OCI-LY7 (cell line): ENCODE data around the gene PPP1R9B. TPM values are rescaled to one million over a fixed set of nuclear protein-coding genes. Genes with fewer than 3 reads are reported as not detected.

ENCODE experiments used
- BruUV-seq: library from RNA; stranded (reverse); fragments of 400-500 nt; replicated peaks from 2 replicates; lab custom pipeline; 2021; lab: Mats Ljungman, UMichigan
- CTCF ChIA-PET: fragments of 300-600 bp; sonication (Branson Sonifier 250); formaldehyde crosslinking; loops from one replicate; lab custom pipeline; 2022; ENCODE audit warnings: antibody characterized with exemption; ENCODE audit not compliant: unreplicated experiment; lab: Charles Lee
- POLR2A ChIA-PET: fragments of 300-600 bp; sonication (Branson Sonifier 250); formaldehyde crosslinking; loops from one replicate; lab custom pipeline; 2022; ENCODE audit warnings: antibody characterized with exemption; lab: Charles Lee
- DNase-seq: peaks from one replicate; pipeline ENCODE4 v3.0.0-alpha.2; 2015; ENCODE audit warnings: low spot score
- H2AFZ ChIP-seq: fragments of 200-600 bp; sonication (generic), shearing (Covaris generic); 2 replicates; pipeline ENCODE4 v1.6.1; 2014; ENCODE audit warnings: mild to moderate bottlenecking, antibody characterized with exemption, low read length, moderate library complexity
- H3K27ac ChIP-seq: fragments of 200-600 bp; sonication (generic); 2 replicates; pipeline ENCODE4 v1.5.1; 2014; ENCODE audit warnings: mixed run types, low read depth, mild to moderate bottlenecking, moderate library complexity, low read length, inconsistent platforms; ENCODE audit not compliant: poor library complexity, severe bottlenecking
- H3K36me3 ChIP-seq: fragments of 200-600 bp; sonication (generic); 2 replicates; pipeline ENCODE4 v1.6.1; 2014; ENCODE audit warnings: mild to moderate bottlenecking, antibody characterized with exemption, low read length, moderate library complexity, mixed read lengths; ENCODE audit not compliant: insufficient read depth
- H3K4me1 ChIP-seq: fragments of 200-600 bp; sonication (generic); 2 replicates; pipeline ENCODE4 v1.5.1; 2014; ENCODE audit warnings: mild to moderate bottlenecking, low read length; ENCODE audit not compliant: insufficient read depth, poor library complexity, severe bottlenecking
- H3K4me2 ChIP-seq: fragments of 200-600 bp; sonication (generic); 2 replicates; pipeline ENCODE4 v1.6.1; 2014; ENCODE audit warnings: mild to moderate bottlenecking, low read length
- H3K4me3 ChIP-seq: fragments of 200-600 bp; sonication (generic); 2 replicates; pipeline ENCODE4 v1.5.1; 2014; ENCODE audit warnings: mild to moderate bottlenecking, low read depth, low read length; ENCODE audit not compliant: poor library complexity, severe bottlenecking
- H3K79me2 ChIP-seq: fragments of 200-600 bp; sonication (generic); 2 replicates; pipeline ENCODE4 v1.6.1; 2016; ENCODE audit warnings: low read depth, mild to moderate bottlenecking, low read length, moderate library complexity, mixed read lengths; ENCODE audit not compliant: insufficient read depth
- H3K9me2 ChIP-seq: fragments of 200-600 bp; sonication (generic); 2 replicates; pipeline ENCODE4 v1.6.1; 2016; ENCODE audit warnings: mild to moderate bottlenecking, low read length, mixed read lengths; ENCODE audit not compliant: insufficient read depth
- H3K9me3 ChIP-seq: fragments of 200-600 bp; sonication (generic); 2 replicates; pipeline ENCODE4 v1.6.1; 2014; ENCODE audit warnings: mild to moderate bottlenecking, mixed run types, low read length, mixed read lengths
- H4K20me1 ChIP-seq: fragments of 200-600 bp; sonication (generic); 2 replicates; pipeline ENCODE4 v1.6.1; 2014; ENCODE audit warnings: mild to moderate bottlenecking, antibody characterized with exemption, low read length, moderate library complexity, mixed read lengths; ENCODE audit not compliant: insufficient read depth
- CTCF ChIP-seq: fragments of 200-600 bp; sonication (generic); conservative IDR thresholded peaks from 2 replicates; pipeline ENCODE4 v1.5.1; 2014; ENCODE audit warnings: mild to moderate bottlenecking, antibody characterized with exemption, low read length, moderate library complexity, mixed read lengths
- EZH2phosphoT487 ChIP-seq: fragments of 200-600 bp; sonication (generic); IDR thresholded peaks from 2 replicates; pipeline ENCODE4 v1.6.1; 2018; ENCODE audit warnings: low read depth, borderline replicate concordance, mild to moderate bottlenecking, mixed run types, antibody characterized with exemption, low read length, moderate library complexity, mixed read lengths
- intact Hi-C: fragments of 100-400 bp; cut with micrococcal nuclease; formaldehyde crosslinking; loops from one replicate; pipeline ENCODE4 v1.10.0; 2022; ENCODE audit not compliant: unreplicated experiment
- total RNA-seq, 2 experiments: library from RNA; depleted of rRNA in 1 of 2; stranded (reverse); fragments of >200 nt in 1 of 2; shearing (Covaris generic) in 1 of 2; gene quantifications; 2 replicates each; pipeline ENCODE4 v1.2.3, GENCODE V29; 2014 to 2022

The PPP1R9B gene
- total RNA-seq, 2 experiments from 2014 or later, result 45.3 to 87.0 TPM

GRCh38 chr17:50194934-50195865 lies 44.7 kb upstream of the PPP1R9B start:
- Histone ChIP-seq H3K4me1 (peaks cover 6% of the 10 kb centered on the region), H3K27ac (no peak overlapping the region), H3K4me3 (no peak overlapping the region), H3K9me2 (no peaks in the 10 kb centered on the region), H3K4me2 (no peak overlapping the region), H3K9me3 (no peaks in the 10 kb centered on the region), H2AFZ (no peak overlapping the region), H4K20me1 (no peaks in the 10 kb centered on the region; the same call in 1 of the 2 replicates), H3K79me2 (no peaks in the 10 kb centered on the region), H3K36me3 (no peaks in the 10 kb centered on the region)
- TF ChIP-seq EZH2phosphoT487 (no peak), CTCF (no peak; the same call in 1 of the 2 replicates)
- ChIA-PET POLR2A (no interaction called here), CTCF (no interaction called here)
- no peak for DNase-seq
- BruUV-seq, result no TSS peak
- intact Hi-C loops, result no loop called here

GRCh38 chr17:50194140-50194933 lies 43.9 kb upstream of the PPP1R9B start:
- H3K9me2 ChIP-seq, result no peaks in the 10 kb centered on the region
- no peak overlapping the region for H2AFZ ChIP-seq
- no peak for DNase-seq
- no peaks in the 10 kb centered on the region for H3K4me1 ChIP-seq
- BruUV-seq, result no TSS peak
- POLR2A ChIA-PET, result no interaction called here
- TF ChIP-seq CTCF (no peak), EZH2phosphoT487 (no peak)
- CTCF ChIA-PET, result no interaction called here
- H3K4me3 ChIP-seq, result no peak overlapping the region
- intact Hi-C loops, result no loop called here
- no peaks in the 10 kb centered on the region; the same call in 1 of the 2 replicates for H4K20me1 ChIP-seq
- H3K27ac ChIP-seq, result no peak overlapping the region
- H3K9me3 ChIP-seq, result no peaks in the 10 kb centered on the region
- no peaks in the 10 kb centered on the region for H3K79me2 ChIP-seq
- no peaks in the 10 kb centered on the region for H3K36me3 ChIP-seq
- H3K4me2 ChIP-seq, result no peak overlapping the region
